MM.1S (cell line): ENCODE data around the gene ANAPC16.

Experiments used
- EZH2 ChIP-seq: fragments of 300-600 bp; sonication (generic); optimal IDR thresholded peaks from 2 replicates; pipeline ENCODE3; 2017; ENCODE audit warnings: low read depth, mild to moderate bottlenecking, antibody characterized with exemption, low read length, mixed read lengths
- EZH2phosphoT487 ChIP-seq: fragments of 300-600 bp; sonication (generic); IDR thresholded peaks from 2 replicates; pipeline ENCODE4 v1.6.1; 2018; ENCODE audit warnings: antibody characterized with exemption, low read length
- TF ChIP-seq, protein P1 (sequence below): fragments of 300-600 bp; sonication (generic); IDR thresholded peaks from 2 replicates; pipeline ENCODE4 v1.5.1; 2016; ENCODE audit warnings: antibody characterized with exemption, low read length, mixed read lengths

DNA sequence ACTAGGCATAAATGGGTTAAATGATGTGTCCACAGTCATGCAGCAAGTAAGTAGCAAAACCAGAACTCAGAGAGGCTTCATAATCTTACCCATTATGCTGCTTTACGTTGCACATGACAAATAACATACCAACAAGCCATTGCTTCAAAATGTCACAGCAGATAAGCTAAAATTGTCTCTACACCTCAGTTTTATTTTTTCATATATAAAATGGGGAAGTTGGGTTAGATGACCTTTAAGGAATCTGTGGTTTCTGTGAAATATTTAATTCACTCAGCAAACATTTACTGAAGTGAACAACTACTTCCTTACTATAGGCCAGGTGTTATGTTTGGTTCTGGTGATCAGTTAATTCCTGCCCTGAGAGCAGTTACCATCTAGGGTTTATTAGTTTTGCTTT, 2.5 kb downstream of the ANAPC16 start:
- TF ChIP-seq, protein P1, sequence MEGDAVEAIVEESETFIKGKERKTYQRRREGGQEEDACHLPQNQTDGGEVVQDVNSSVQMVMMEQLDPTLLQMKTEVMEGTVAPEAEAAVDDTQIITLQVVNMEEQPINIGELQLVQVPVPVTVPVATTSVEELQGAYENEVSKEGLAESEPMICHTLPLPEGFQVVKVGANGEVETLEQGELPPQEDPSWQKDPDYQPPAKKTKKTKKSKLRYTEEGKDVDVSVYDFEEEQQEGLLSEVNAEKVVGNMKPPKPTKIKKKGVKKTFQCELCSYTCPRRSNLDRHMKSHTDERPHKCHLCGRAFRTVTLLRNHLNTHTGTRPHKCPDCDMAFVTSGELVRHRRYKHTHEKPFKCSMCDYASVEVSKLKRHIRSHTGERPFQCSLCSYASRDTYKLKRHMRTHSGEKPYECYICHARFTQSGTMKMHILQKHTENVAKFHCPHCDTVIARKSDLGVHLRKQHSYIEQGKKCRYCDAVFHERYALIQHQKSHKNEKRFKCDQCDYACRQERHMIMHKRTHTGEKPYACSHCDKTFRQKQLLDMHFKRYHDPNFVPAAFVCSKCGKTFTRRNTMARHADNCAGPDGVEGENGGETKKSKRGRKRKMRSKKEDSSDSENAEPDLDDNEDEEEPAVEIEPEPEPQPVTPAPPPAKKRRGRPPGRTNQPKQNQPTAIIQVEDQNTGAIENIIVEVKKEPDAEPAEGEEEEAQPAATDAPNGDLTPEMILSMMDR, result no peak
- no peak for TF ChIP-seq EZH2
- TF ChIP-seq EZH2phosphoT487, result no peak
